GM12878 (cell line): Measurements from ENCODE around the gene ABI3.

ENCODE experiments used
- CREB1 ChIP-seq: IDR thresholded peaks from 2 replicates; pipeline ENCODE4 v1.6.1; 2012; ENCODE audit warnings: low read depth, mild to moderate bottlenecking, inconsistent platforms
- CTCF ChIP-seq, 3 experiments: IDR thresholded peaks in 2 of 3; conservative IDR thresholded peaks in 1 of 3; 2 replicates each; pipeline ENCODE4 v1.5.1; 2011; ENCODE audit warnings: low read depth in 3 of 3, low read length in 3 of 3, mild to moderate bottlenecking in 3 of 3, control low read depth in 2 of 3, moderate library complexity in 2 of 3, inconsistent platforms in 1 of 3, mixed read lengths in 1 of 3; ENCODE audit not compliant: control insufficient read depth in 2 of 3, insufficient read depth in 1 of 3; ENCODE audit errors: extremely low read depth in 1 of 3
- EP300 ChIP-seq, 2 experiments: fragments of 150-350 bp in 1 of 2; IDR thresholded peaks; 2 replicates each; pipeline ENCODE4 v1.6.1; 2011 to 2012; ENCODE audit warnings: low read depth in 2 of 2, low read length in 2 of 2, borderline replicate concordance in 1 of 2, improper control_type of control experiment in 1 of 2, inconsistent platforms in 1 of 2; ENCODE audit not compliant: control insufficient read depth in 1 of 2
- EZH2 ChIP-seq: IDR thresholded peaks from 2 replicates; pipeline ENCODE4 v1.6.1; 2012; ENCODE audit warnings: low read depth, mild to moderate bottlenecking, control low read depth, inconsistent platforms, low read length, borderline replicate concordance; ENCODE audit not compliant: control insufficient read depth
- MEF2B ChIP-seq: fragments of 450-650 bp; IDR thresholded peaks from 2 replicates; pipeline ENCODE4 v1.6.1; 2018; ENCODE audit warnings: mild to moderate bottlenecking, moderate library complexity; ENCODE audit not compliant: partially characterized antibody, poor library complexity, severe bottlenecking
- POLR2AphosphoS5 ChIP-seq: IDR thresholded peaks from 2 replicates; pipeline ENCODE4 v1.6.1; 2011; ENCODE audit warnings: mild to moderate bottlenecking, low read length, inconsistent platforms

GRCh38 chr17:49259663-49260010 is 49.1 kb downstream of the ABI3 start:
- TF ChIP-seq CTCF (IDR thresholded peaks at IDR 0.05 in 2 of 3, conservative IDR thresholded peaks at IDR 0.05 in 1 of 3; ENCODE audit: control insufficient read depth in 2 of 3, extremely low read depth in 1 of 3, insufficient read depth in 1 of 3, low read depth in 3 of 3, low read length in 3 of 3) (no peak), CREB1 (no peak), MEF2B (no peak), EP300 (IDR thresholded peaks at IDR 0.05; ENCODE audit: borderline replicate concordance in 1 of 2, control insufficient read depth in 1 of 2, low read depth in 2 of 2, low read length in 2 of 2) (no peak), EZH2 (no peak), POLR2AphosphoS5 (no peak)
